NCI-H128 (cell line): ENCODE measurements around the gene NFATC2.
"Not testable (repeated sequence)": the region's sequence is repeated elsewhere in the genome, so short reads cannot be mapped to it uniquely, and the experiment has no call there.

Source experiments
- DNase-seq: peaks from one replicate; lab custom pipeline; 2025; ENCODE audit not compliant: unreplicated experiment; lab: John Stamatoyannopoulos, UW

Gene NFATC2

DNA sequence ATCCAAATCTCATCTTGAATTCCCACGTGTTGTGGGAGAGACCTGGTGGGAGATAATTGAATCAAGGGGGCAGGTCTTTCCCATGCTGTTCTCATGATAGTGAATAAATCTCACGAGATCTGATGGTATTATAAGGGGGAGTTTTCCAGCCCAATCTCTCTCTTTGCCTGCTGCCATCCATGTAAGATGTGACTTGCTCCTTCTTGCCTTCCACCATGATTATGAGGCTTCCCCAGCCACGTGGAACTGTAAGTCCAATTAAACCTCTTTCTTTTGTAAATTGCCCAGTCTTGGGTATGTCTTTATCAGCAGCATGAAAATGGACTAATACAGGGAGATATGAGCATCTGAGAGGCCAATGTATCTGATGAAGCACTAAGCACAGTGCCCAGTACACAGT lies 26.0 kb upstream of the NFATC2 start:
- DNase-seq = not testable (repeated sequence)

DNA sequence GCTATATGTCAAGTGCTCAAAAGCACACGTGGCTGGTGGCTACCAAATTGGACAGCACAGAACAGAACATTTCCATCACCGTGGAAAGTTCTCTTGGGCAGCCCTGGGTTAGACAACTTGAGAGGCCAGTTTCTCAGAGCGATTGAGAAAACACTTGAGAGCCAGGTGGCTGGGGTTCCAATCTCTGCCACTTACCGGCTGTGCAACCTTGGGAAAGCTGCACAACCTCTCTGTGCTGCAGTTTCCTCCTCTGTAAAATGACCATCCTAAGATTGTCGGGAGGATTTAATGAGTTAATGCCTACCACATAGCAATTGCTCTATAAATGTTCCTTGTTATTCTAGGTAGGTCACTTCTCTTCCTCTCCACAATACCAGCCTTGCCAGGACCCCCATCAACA lies 25.1 kb upstream of the NFATC2 start:
- no peak for DNase-seq

DNA sequence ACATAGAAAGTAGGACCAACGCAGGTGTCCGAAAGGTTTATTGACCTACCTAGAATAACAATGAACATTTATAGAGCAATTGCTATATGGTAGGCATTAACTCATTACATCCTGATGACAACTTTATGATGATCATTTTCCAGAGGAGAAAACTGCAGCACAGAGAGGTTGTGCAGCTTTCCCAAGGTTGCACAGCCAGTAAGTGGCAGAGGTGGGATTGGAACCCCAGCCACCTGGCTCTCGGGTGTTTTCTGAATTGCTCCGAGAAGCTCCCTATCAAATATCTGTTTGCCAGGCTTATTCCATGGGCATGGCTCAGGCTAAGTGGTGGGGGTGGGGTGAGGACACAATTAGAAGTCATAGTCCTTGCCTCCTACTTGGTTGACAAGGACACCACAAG lies 24.1 kb upstream of the NFATC2 start:
- DNase-seq = no peak

DNA sequence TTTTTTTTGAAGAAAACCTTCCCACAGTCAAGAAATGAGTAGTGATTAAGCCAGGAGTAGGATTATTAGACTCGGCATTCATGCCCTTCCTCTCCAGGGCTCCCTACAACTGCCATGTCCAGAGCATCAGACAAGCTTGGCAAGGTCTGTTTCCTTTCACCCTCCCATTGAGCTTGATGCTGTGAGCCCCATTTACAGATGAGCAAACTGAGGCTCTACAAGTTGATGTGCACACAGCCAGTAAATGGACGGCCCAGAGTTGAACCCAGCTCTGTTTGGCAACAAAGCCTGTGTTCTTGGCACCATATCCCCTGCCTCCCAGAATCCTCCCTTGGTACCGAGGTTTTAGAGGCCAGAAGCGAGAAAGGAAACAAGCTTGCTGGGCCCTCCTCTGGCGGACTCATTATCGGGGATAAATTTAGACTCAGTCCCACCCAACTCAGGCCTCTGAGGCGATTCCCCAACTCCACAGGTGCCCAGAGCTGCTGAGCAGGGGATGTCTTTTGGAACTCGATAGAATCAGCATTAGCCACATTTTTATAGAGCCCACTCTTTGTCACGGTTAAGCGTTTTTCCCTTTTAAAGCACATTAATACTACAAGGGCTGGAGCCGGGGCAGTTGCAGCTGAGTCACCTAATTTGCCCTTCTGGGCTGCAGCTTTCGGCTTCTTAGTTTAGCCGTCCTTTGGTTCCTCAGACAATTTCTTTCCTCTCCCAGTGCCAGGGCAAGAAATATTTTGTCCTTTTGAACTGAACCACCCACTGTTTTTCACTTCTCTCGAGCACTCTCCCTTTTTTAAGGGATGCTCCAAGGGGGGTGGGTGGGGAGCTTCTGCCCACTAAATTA lies 23.0 kb upstream of the NFATC2 start:
- DNase-seq = no peak

DNA sequence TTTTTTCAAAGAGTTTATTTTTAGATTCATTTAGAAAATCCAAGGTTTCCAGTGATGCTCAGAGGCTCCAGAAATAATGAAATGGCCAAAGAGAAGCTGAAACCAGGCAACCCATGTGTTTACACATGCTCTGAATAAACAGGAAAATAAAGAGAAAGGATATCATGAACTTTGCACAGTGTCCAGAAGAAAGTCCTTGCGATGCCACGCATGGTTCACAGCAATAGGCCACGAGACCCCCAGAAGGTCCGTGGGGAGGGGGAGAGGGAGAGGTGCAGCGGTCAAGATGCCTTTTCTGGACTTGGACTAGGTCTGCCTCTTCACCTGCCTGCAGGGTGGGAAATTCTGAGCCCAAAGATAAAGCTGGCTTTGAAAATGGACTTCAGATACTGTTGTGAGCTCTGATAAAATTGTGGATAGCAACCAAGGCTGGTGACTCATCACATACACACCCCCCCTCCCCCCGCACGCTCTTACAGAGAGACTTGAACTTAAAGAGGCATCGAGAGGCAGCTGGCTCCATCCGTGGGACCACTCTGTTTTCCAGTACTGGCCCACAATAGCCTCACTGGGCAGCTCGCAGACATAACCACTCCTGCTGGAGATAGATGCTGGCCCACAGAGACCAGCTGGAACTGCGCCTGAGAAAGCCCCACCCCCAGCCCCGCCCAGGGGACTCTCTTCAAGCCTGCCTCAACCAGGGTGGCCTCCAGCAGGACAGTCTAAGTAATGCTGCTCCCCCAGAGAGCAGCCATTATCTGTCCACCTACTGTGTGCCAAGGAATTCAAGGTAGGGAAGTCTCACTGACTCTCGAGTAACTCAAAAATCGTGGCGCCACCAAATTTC lies 21.2 kb upstream of the NFATC2 start:
- no peak for DNase-seq

DNA sequence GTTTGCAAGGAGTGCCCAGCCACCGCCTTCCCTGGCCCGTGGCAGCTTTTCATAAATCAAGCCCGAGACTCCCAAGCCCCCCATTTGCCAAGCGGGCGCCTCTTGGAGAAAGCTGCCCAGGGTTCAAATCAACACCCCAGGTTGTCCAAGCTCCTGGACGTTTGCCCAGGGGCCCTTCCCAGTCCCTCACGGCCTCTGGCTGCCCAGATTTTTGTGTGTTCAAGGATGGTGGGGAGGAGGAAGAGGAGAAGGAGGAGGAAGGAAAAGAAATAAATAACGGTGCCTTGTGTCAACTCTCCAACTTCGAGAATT lies 20.6 kb upstream of the NFATC2 start:
- no peak for DNase-seq

DNA sequence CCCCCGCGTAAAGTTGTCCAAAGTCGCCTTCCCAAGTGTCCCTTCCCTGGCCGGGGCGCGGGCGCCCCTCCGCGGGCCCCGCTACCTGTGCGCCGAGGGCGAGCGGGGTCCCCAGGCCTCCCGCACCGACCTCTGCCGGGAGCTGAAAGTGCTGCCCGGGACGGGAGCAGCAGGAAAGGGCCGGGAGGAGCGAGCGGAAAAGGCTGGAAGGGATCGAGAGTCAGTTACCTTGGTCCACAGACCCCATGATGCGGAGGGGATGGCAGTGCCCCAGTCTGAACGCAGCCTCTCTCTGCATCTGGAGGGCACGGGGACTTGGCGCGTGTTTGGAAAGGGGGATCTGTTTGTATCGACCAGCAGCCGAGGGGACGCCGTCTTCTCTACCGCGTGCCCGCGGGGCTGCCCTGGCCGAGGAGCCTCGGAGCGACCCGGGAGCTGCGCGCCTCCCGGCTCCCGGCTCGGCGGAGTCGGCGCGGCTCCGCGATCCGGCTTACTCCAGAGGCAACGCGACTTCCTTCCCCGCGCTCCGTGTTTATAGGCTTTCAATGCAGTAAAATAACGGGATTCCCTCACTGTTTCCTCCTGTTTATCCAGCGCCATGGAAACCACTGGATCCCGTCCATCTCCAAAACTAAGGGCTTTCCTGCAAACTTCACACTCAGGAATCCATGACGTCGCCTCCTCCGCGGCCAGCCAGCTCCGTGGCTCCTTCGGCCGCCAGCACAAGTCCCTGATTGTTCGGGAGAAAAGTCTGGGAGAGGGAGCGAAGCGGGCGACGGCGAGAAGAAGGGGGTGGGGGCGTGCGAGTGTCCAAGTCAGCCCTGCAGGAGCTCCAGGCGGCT lies 20.0 kb upstream of the NFATC2 start:
- DNase-seq = no peak

DNA sequence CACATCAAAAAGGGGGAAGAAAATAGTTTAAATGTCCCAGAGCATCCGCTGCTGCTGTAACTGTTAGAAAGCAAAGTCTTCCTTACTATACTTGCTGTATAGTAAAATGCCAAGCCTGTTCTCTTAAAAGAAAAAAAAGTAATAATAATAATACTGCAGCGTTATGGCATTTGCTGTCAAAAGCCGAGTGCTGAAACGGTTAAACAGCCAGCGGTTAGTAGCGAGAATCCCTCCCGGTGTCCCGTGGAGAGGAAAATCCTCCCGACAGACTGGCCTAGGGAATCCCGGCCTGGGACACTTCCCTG lies 19.5 kb upstream of the NFATC2 start:
- DNase-seq = no peak

DNA sequence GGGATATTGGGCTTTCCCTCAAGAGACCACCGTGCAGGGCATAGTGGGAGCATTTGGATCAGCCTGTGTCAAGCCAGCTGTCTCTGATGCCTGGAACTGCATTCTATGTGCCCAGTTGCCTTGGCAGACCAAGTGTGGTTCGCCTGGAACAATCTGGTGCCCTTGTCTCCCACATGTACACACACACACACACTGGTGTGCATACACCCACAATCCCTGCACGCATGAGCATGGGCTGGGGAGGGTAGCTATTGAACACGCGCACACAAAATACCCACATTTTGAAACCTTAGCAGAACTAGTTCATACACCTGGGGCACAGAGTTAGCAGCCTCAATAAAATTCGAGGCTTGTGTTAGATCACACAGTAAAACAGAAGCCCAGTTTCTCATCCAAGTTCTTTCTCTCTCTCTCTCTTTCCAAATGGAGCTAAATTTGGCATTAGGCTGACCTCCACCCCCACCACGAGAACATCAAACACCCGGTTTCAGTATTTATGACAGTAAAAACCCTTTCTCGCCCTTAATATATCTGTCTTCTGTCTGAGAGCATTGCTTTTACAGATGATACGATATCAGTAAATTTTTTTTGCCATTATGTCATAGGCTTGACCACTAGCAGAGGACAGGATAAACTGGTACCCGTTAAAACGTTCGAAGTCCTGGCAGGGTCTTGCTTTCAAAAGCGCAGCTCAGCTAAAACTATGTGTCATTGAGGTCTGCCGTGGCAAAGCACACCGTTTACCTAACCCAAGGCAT lies 18.2 kb upstream of the NFATC2 start:
- no peak for DNase-seq

DNA sequence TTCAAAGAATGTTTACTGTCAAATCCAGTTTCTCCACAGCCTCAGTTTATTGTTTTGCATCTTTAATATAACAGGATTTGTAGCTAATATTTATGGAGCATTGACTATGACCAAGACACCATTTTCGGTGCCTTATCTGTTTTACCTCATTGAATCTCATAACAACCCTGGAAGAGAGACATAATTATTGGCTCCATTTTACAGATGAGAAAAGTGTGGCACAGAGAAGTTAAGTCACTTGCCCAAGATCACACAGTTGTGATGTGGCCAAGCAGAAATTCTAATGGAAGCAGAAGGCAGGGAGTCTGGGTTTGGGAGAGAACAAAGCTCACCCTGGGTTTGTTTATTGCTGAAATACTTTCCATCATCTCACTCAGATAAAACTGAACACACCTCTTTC lies 17.5 kb upstream of the NFATC2 start:
- DNase-seq = no peak

DNA sequence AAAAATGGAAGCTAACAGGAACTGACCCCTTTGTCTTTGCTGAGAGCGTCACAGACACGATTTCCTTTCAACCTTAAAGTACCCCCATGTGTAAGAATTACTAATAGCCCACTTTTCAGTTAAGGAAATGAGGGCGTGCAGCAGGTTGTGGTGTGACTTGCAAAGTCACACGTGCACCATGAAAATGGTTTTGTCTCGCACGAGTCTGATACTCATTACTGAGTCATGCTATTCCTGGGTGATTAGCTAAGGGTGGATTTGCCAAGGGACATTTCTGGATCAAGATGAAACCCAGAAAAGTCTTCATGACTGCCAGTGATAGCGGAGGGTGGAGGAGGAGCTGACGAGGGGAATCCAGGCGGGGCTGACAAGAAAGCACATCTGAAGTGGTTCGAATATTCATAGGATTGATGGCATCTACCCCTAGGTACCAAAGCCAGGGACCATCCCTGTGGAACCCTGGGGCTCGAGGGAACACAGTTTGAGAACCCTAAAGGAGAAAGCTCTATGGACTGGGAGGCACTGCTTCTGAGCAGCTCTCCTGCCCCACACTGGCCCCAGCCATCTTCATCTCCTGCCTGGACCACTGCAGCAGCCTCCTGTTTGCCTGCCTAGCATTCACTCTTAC lies 12.1 kb upstream of the NFATC2 start:
- no peak for DNase-seq

DNA sequence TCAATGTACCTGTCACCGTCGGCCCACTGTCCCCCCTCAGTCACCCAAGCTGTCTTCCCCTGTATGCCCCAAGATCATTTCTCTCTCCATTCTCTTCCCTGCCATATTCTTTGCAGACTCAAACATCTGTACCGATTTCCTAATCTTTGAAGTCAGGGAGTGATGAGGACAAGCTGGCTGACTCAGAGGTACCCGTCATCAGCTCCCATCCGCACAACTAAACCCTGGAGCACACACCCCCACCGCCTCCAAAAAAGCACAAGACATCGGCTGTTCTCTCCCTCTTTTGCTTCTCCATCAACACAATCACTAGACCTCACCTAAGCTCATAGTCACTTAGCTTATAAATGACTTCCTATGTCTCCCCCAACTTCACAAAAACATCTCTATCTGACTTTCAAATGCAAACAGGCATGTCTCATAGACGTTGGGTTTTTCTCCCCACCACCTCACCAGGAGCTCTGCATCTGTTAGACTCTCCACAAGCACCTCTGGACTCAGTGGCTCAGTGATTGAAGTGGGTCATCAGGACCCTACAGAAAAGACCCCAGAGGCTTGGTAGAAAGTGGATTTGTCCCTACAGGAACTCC lies 11.5 kb upstream of the NFATC2 start:
- no peak for DNase-seq

DNA sequence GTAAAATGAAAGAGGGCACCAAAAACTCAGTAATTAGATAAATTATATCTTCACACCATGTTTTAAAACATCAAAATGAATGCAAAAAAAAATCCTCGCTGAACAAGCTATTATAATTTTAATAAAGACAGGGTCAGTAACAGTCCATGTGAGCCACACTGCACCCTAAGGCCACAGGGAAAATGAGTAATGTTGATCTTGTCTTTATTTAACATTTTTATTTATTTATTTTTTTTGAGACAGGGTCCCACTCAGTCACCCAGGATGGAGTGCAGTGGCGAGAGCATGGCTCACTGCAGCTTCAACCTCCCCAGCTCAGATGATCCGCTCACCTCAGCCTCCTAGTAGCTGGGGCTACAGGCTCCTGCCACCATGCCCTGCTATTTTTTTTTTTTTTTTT lies 8.7 kb upstream of the NFATC2 start:
- DNase-seq = no peak

DNA sequence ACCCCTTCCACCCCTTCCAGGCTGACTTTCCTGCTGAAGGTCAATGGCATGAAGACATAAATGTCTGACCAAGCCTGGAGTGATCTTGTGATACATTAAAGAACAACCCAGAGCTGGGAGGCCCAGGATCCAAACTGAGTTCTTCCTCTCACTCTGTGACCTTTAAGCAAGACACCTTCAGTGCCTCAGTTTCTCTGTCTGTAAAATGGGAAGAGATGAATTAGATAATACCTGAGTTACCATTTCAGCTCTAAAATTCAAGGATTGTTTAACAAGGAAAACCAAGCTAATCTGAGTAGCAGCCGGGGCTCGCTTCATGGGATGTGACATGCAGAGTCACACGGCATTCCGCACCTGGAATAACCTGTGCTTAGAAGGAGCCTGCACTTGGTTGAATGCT lies 7.0 kb upstream of the NFATC2 start:
- no peak for DNase-seq

DNA sequence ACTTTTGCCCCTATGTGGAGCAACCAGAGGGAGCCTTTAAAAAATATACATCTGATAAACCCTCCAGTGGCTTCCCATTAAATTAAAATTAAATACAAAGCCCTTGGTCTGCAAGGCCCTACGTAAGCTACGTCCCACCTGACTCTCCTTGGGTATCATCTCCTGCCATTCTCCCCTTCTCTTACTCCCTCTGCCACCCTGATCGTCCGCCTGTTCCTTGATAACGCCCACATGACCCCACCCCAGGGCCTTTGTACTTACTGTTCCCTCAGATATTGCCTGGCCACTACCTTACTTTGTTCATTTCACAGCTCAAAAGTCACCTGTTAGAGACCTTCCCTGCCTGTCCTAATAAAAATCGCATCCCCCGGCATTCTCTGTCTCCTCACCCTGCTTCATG lies 5.4 kb upstream of the NFATC2 start:
- DNase-seq = no peak

DNA sequence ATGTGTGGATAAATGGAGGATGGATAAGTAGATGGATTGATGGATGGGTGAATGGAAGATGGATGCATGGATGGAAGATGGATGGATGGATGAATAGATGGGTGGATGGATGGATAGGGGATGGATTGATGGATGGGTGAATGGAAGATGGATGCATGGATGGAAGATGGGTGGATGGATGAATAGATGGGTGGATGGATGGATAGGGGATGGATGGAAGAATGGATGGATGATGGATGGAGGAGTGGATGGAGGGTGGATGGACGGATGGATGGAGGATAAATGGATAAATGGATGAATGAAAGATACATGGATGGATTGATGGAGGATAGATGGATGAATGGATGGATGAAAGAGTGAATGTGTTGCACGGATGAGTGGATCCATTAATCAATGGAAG lies 3.0 kb upstream of the NFATC2 start:
- DNase-seq = no peak

DNA sequence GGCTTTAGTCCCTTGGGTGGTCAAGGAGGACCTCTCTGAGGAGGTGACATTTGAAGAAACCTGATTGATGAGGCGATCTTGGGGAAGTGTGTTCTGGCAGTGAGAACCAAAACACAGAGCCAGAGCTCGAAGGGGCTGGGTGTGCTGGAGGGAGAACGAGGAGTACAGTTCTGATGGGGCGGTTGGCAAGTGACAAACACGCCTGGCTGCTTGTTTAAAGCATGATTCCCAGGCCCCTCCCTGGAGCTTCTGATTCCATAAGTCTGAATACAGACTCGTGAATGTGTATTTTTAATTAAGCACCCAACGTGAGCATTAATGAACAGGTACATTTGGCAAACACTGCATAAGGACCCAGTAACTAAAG lies 886 bp upstream of the NFATC2 start:
- DNase-seq = no peak

DNA sequence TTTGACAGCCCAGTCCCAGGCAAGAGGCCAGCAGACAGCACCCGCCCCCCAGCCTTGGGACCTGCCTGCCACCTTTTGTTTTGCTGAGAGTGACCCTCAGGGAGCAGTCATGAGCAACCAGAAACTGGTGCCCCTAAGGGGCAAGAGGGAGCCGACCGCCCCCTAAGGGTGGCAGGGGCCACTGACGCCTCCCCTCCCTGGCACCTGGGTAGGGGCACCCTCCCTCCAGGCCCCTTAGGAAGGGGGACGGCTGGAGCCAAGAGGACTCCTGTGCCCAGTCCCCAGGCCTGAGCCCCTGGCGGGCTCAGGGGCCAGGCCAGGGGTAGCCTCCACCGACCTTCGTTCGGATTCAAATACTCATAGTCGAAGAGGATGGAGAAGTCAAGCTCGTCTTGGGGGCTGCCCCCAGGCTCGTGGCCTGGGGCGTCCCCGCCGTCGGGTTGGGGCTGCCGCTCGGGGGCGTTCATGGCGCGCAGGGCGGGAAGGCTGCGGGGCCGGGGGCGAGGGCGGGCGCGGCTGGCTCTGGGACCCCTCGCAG lies 417 bp downstream of the NFATC2 start:
- no peak for DNase-seq

DNA sequence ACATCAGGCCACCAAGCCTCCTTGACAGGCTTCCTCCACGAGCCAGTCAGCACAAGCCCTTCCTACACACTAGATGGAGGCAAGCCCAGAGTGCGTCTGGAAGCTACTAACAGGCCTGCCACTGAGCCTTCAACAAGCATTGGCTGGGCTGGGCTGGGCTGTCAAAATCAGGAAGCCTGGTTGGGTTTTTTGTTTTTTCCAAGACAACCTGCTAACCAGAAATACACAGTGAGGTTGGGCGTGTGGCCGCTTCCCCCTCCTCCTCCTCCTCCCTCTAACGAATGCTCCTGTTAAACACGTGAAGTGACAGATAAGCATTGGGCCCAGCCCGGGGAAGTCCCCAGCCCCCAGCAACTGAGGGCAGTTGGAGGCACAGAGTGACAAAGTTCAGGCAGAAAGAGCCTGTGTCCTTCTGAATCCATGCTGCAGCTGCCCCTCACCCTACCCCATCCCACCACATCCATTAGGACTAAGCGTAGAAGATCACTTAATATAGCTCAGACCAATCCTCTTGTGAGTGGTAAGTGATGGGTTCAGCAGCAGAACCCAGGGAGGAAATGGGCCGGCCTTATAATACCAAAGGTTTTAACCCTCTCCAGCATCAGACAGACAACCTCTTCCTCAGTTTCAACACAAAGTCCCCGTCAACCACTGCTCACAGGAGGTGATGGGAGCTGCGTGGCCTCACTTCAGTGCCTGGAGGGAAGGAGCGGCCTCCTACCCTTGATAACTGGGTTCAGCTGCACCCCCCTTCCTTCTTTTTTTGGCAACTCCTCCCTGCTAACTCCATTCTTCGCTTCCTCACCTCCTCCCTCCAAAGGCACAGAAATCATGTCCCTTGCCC lies 1.1 kb downstream of the NFATC2 start:
- DNase-seq = no peak
